ENCODE results near the gene CALY. TPM values are rescaled to one million over a fixed set of nuclear protein-coding genes. Genes with fewer than 3 reads are reported as not detected.

The CALY gene
- total RNA-seq, 1 experiment from 2014 or later: 1.9 TPM

DNA sequence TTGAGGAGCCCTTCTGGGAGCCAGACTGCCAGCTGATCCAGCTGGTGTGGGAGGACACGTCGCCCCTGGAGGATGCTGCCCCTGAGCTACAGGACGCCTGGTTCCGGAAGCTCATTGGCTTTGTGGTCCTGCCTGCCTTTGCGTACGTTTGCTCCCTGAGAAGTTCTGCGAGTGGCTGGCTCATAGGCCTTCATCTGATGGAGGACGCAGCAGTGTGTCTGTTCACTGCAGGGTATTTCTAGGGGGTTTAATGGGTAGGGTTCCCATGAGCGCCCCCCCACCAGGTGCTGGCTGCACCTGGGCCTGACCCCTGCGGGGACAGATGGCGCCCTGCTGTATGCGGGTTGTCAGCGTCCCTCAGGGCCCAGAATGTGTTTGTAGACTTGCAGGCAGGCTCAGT lies 47.4 kb upstream of the CALY start:
- TF ChIP-seq SIN3A (IDR thresholded peaks at IDR 0.05; ENCODE audit: borderline replicate concordance, insufficient read depth, low read depth, low read length) (no peak), CTCF (IDR thresholded peaks at IDR 0.05) (no peak), TCF7L2 (IDR thresholded peaks at IDR 0.05; ENCODE audit: low read depth, low read length) (no peak), POLR2AphosphoS5 (IDR thresholded peaks at IDR 0.05; ENCODE audit: low read depth, low read length) (no peak)
- TF ChIP-seq, protein P1, sequence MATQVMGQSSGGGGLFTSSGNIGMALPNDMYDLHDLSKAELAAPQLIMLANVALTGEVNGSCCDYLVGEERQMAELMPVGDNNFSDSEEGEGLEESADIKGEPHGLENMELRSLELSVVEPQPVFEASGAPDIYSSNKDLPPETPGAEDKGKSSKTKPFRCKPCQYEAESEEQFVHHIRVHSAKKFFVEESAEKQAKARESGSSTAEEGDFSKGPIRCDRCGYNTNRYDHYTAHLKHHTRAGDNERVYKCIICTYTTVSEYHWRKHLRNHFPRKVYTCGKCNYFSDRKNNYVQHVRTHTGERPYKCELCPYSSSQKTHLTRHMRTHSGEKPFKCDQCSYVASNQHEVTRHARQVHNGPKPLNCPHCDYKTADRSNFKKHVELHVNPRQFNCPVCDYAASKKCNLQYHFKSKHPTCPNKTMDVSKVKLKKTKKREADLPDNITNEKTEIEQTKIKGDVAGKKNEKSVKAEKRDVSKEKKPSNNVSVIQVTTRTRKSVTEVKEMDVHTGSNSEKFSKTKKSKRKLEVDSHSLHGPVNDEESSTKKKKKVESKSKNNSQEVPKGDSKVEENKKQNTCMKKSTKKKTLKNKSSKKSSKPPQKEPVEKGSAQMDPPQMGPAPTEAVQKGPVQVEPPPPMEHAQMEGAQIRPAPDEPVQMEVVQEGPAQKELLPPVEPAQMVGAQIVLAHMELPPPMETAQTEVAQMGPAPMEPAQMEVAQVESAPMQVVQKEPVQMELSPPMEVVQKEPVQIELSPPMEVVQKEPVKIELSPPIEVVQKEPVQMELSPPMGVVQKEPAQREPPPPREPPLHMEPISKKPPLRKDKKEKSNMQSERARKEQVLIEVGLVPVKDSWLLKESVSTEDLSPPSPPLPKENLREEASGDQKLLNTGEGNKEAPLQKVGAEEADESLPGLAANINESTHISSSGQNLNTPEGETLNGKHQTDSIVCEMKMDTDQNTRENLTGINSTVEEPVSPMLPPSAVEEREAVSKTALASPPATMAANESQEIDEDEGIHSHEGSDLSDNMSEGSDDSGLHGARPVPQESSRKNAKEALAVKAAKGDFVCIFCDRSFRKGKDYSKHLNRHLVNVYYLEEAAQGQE (IDR thresholded peaks at IDR 0.05; ENCODE audit: insufficient read depth in 1 of 2, low read depth in 2 of 2, low read length in 1 of 2): no peak
- POLR2A ChIA-PET: no interaction called here
- in situ Hi-C loops (cut with HindIII; ENCODE audit: low pct_unique_long_range_greater_than_20kb, low sequenced_read_pairs) (no loop called here), intact Hi-C loops (cut with micrococcal nuclease; ENCODE audit: unreplicated experiment) (no loop called here)
- Histone ChIP-seq H3K27me3 (ENCODE audit: control insufficient read depth, insufficient read depth, low read length) (no peaks in the 10 kb centered on the region), H3K36me3 (ENCODE audit: control insufficient read depth, insufficient read depth, low read length) (no peaks in the 10 kb centered on the region), H3K4me1 (ENCODE audit: control insufficient read depth, insufficient read depth, low read length) (0 out of 2 replicates have a peak, but pooled peaks cover 3% of the 10 kb centered on the region), H3K27ac (ENCODE audit: low read length) (no peak overlapping the region), H3K4me3 (ENCODE audit: low read depth in 2 of 2, low read length in 2 of 2) (no peak overlapping the region), H3K9me3 (ENCODE audit: control insufficient read depth, insufficient read depth, low read depth, low read length) (no peaks in the 10 kb centered on the region)
- no TSS peak for BruUV-seq (replicated peaks)
- CTCF ChIA-PET: no interaction called here
- ATAC-seq: no peak
- no peak for DNase-seq (ENCODE audit: low read depth, low spot score)

DNA sequence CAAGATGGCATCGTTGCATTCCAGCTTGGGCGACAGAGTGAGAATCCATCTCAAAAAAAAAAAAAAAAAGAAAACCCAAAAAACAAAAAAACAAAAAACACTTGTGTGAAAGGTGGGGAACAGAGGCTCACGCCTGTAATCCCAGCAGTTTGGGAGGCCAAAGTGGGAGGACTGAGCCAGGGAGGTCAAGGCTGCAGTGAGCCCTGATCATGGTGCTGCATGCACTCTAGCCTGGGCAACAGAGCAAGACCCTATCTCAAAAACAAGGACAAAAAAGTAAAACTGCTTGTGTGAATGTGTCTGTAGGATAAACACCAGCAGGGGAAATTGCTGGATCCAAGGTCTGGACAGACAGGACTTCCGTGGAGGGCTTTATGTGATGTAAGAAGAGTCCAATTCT lies 46.9 kb upstream of the CALY start:
- H3K4me1 ChIP-seq (ENCODE audit: control insufficient read depth, insufficient read depth, low read length): 0 out of 2 replicates have a peak, but pooled peaks cover 3% of the 10 kb centered on the region
- BruUV-seq (replicated peaks): no TSS peak
- DNase-seq (ENCODE audit: low read depth, low spot score) (no peak), ATAC-seq (no peak)
- in situ Hi-C loops (cut with HindIII; ENCODE audit: low pct_unique_long_range_greater_than_20kb, low sequenced_read_pairs) (no loop called here), intact Hi-C loops (cut with micrococcal nuclease; ENCODE audit: unreplicated experiment) (no loop called here)
- no peak overlapping the region for H3K27ac ChIP-seq (ENCODE audit: low read length)
- no peaks in the 10 kb centered on the region for H3K9me3 ChIP-seq (ENCODE audit: control insufficient read depth, insufficient read depth, low read depth, low read length)
- TF ChIP-seq SIN3A (IDR thresholded peaks at IDR 0.05; ENCODE audit: borderline replicate concordance, insufficient read depth, low read depth, low read length): no peak
- TF ChIP-seq CTCF (IDR thresholded peaks at IDR 0.05): no peak
- TF ChIP-seq, protein P1 (IDR thresholded peaks at IDR 0.05; ENCODE audit: insufficient read depth in 1 of 2, low read depth in 2 of 2, low read length in 1 of 2): no peak
- TF ChIP-seq POLR2AphosphoS5 (IDR thresholded peaks at IDR 0.05; ENCODE audit: low read depth, low read length): no peak
- TF ChIP-seq TCF7L2 (IDR thresholded peaks at IDR 0.05; ENCODE audit: low read depth, low read length): no peak
- no peaks in the 10 kb centered on the region for H3K36me3 ChIP-seq (ENCODE audit: control insufficient read depth, insufficient read depth, low read length)
- no peak overlapping the region for H3K4me3 ChIP-seq (ENCODE audit: low read depth in 2 of 2, low read length in 2 of 2)
- ChIA-PET CTCF (no interaction called here), POLR2A (no interaction called here)
- H3K27me3 ChIP-seq (ENCODE audit: control insufficient read depth, insufficient read depth, low read length): no peaks in the 10 kb centered on the region
